SK-N-MC (cell line): ENCODE results near the gene PPP2R2C.

Source experiments
- EZH2 ChIP-seq: fragments of 200-600 bp; sonication (generic); IDR thresholded peaks from one replicate; pipeline ENCODE4 v1.6.1; 2017; ENCODE audit warnings: antibody characterized with exemption
- POLR2AphosphoS5 ChIP-seq: IDR thresholded peaks from 2 replicates; pipeline ENCODE4 v1.6.1; 2012; ENCODE audit warnings: mild to moderate bottlenecking, low read depth, low read length, borderline replicate concordance

GRCh38 chr4:6465955-6466354 lies 6.5 kb downstream of the PPP2R2C start:
- TF ChIP-seq EZH2 (no peak), POLR2AphosphoS5 (no peak)
